H9 (cell line): ENCODE measurements around the gene USP53. TPM values are rescaled to one million over a fixed set of nuclear protein-coding genes. Genes with fewer than 3 reads are reported as not detected.

Experiments used
- DNase-seq: peaks from one replicate; pipeline ENCODE4 v3.0.0-alpha.2; 2017
- H2AFZ ChIP-seq: one replicate; pipeline ENCODE4 v1.6.1; 2013; ENCODE audit warnings: mild to moderate bottlenecking, low read length, control low read depth, moderate library complexity
- H2AK5ac ChIP-seq: 2 replicates; pipeline ENCODE4 v1.6.1; 2013; ENCODE audit warnings: low read length, control low read depth, mixed read lengths; ENCODE audit not compliant: insufficient read length
- H2BK120ac ChIP-seq: one replicate; pipeline ENCODE4 v1.6.1; 2013; ENCODE audit warnings: low read depth, mild to moderate bottlenecking, low read length, control low read depth, inconsistent platforms; ENCODE audit not compliant: poor library complexity, severe bottlenecking
- H2BK12ac ChIP-seq: 2 replicates; pipeline ENCODE4 v1.6.1; 2013; ENCODE audit warnings: low read length, control low read depth, mixed read lengths, low read depth; ENCODE audit not compliant: insufficient read length
- H2BK15ac ChIP-seq: 2 replicates; pipeline ENCODE4 v1.6.1; 2013; ENCODE audit warnings: low read depth, low read length, control low read depth
- H2BK20ac ChIP-seq: one replicate; pipeline ENCODE4 v1.6.1; 2013; ENCODE audit warnings: low read depth, mild to moderate bottlenecking, low read length, control low read depth, inconsistent platforms; ENCODE audit not compliant: poor library complexity, severe bottlenecking
- H2BK5ac ChIP-seq: 2 replicates; pipeline ENCODE4 v1.6.1; 2013; ENCODE audit warnings: low read length, control low read depth, mixed read lengths; ENCODE audit not compliant: insufficient read length
- H3K14ac ChIP-seq: 2 replicates; pipeline ENCODE4 v1.6.1; 2013; ENCODE audit warnings: low read length, control low read depth; ENCODE audit not compliant: insufficient read depth
- H3K18ac ChIP-seq: 2 replicates; pipeline ENCODE4 v1.6.1; 2013; ENCODE audit warnings: low read depth, mild to moderate bottlenecking, mixed read lengths, low read length, control low read depth; ENCODE audit not compliant: insufficient read length
- H3K23ac ChIP-seq: 2 replicates; pipeline ENCODE4 v1.6.1; 2013; ENCODE audit warnings: low read length, control low read depth, mixed read lengths, low read depth; ENCODE audit not compliant: insufficient read length
- H3K23me2 ChIP-seq: 2 replicates; pipeline ENCODE4 v1.6.1; 2013; ENCODE audit warnings: low read depth, mild to moderate bottlenecking, mixed read lengths, low read length, control low read depth; ENCODE audit not compliant: insufficient read length, poor library complexity, severe bottlenecking
- H3K27ac ChIP-seq: 2 replicates; pipeline ENCODE4 v1.5.1; 2013; ENCODE audit warnings: low read length, control low read depth, mixed read lengths, low read depth; ENCODE audit not compliant: insufficient read length
- H3K27me3 ChIP-seq: 2 replicates; pipeline ENCODE4 v1.6.1; 2013; ENCODE audit warnings: low read length, control low read depth, inconsistent platforms; ENCODE audit not compliant: insufficient read depth
- H3K4ac ChIP-seq: 2 replicates; pipeline ENCODE4 v1.6.1; 2013; ENCODE audit warnings: low read depth, mild to moderate bottlenecking, control low read depth, inconsistent platforms, low read length, moderate library complexity
- H3K4me1 ChIP-seq: 2 replicates; pipeline ENCODE4 v1.6.1; 2013; ENCODE audit warnings: low read length, control low read depth, inconsistent platforms; ENCODE audit not compliant: insufficient read depth
- H3K4me2 ChIP-seq: 2 replicates; pipeline ENCODE4 v1.6.1; 2013; ENCODE audit warnings: low read length, control low read depth, mixed read lengths; ENCODE audit not compliant: insufficient read length, insufficient read depth
- H3K56ac ChIP-seq: 2 replicates; pipeline ENCODE4 v1.6.1; 2013; ENCODE audit warnings: low read depth, mild to moderate bottlenecking, mixed read lengths, low read length, control low read depth; ENCODE audit not compliant: insufficient read length
- H3K79me1 ChIP-seq: 2 replicates; pipeline ENCODE4 v1.6.1; 2013; ENCODE audit warnings: low read depth, mild to moderate bottlenecking, moderate library complexity, low read length, control low read depth, inconsistent platforms; ENCODE audit not compliant: insufficient read depth, poor library complexity, severe bottlenecking
- H3K79me2 ChIP-seq: 2 replicates; pipeline ENCODE4 v1.6.1; 2013; ENCODE audit warnings: low read length, control low read depth, inconsistent platforms; ENCODE audit not compliant: insufficient read depth
- H3K9ac ChIP-seq: 2 replicates; pipeline ENCODE4 v1.6.1; 2013; ENCODE audit warnings: low read length, control low read depth, mixed read lengths; ENCODE audit not compliant: insufficient read length; ENCODE audit errors: extremely low read depth
- H3K9me3 ChIP-seq: one replicate; pipeline ENCODE4 v1.6.1; 2013; ENCODE audit warnings: low read depth, low read length, inconsistent platforms; ENCODE audit not compliant: control insufficient read depth
- H3T11ph ChIP-seq: one replicate; pipeline ENCODE4 v1.6.1; 2013; ENCODE audit warnings: mild to moderate bottlenecking, low read length, control low read depth, inconsistent platforms
- H4K20me1 ChIP-seq: one replicate; pipeline ENCODE4 v1.6.1; 2013; ENCODE audit not compliant: control insufficient read depth, insufficient read length, insufficient read depth
- H4K5ac ChIP-seq: 2 replicates; pipeline ENCODE4 v1.6.1; 2013; ENCODE audit warnings: low read depth, mild to moderate bottlenecking, mixed read lengths, low read length, control low read depth; ENCODE audit not compliant: insufficient read length
- H4K8ac ChIP-seq: replicated peaks from 2 replicates; pipeline ENCODE4 v1.6.1; 2013; ENCODE audit warnings: low read length, control low read depth, mixed read lengths, low read depth; ENCODE audit not compliant: insufficient read length
- H4K91ac ChIP-seq: 2 replicates; pipeline ENCODE4 v1.6.1; 2013; ENCODE audit warnings: low read depth, mild to moderate bottlenecking, moderate library complexity, mixed read lengths, low read length, control low read depth; ENCODE audit not compliant: insufficient read length
- H3K27ac Mint-ChIP-seq, 3 experiments: 2 replicates in 2 of 3; 3 replicates in 1 of 3; pipeline ENCODE4 v1.8.0; 2020 to 2021; ENCODE audit warnings: mixed read lengths in 3 of 3, mild to moderate bottlenecking in 1 of 3, moderate library complexity in 1 of 3
- H3K27me3 Mint-ChIP-seq: 2 replicates; pipeline ENCODE4 v1.8.0; 2021; ENCODE audit warnings: low read depth, mild to moderate bottlenecking, moderate library complexity, mixed read lengths
- H3K36me3 Mint-ChIP-seq, 3 experiments: 2 replicates in 2 of 3; 3 replicates in 1 of 3; pipeline ENCODE4 v1.8.0; 2020 to 2021; ENCODE audit warnings: low read depth in 3 of 3, mixed read lengths in 3 of 3; ENCODE audit not compliant: insufficient read depth in 1 of 3
- H3K4me1 Mint-ChIP-seq, 2 experiments: 2 replicates each; pipeline ENCODE4 v1.8.0; 2020; ENCODE audit warnings: mixed read lengths in 2 of 2
- H3K4me3 Mint-ChIP-seq, 2 experiments: 2 replicates in 1 of 2; 3 replicates in 1 of 2; pipeline ENCODE4 v1.8.0; 2020 to 2021; ENCODE audit warnings: mild to moderate bottlenecking in 2 of 2, mixed read lengths in 2 of 2, moderate library complexity in 1 of 2
- H3K9me3 Mint-ChIP-seq, 2 experiments: 2 replicates in 1 of 2; 3 replicates in 1 of 2; pipeline ENCODE4 v1.8.0; 2020; ENCODE audit warnings: mild to moderate bottlenecking in 2 of 2, mixed read lengths in 2 of 2, moderate library complexity in 1 of 2
- CTCF ChIP-seq: fragments of 200-600 bp; sonication (generic); conservative IDR thresholded peaks from 3 replicates; pipeline ENCODE4 v1.8.0; 2021; ENCODE audit warnings: antibody characterized with exemption, mild to moderate bottlenecking
- whole genome bisulfite sequencing: extraction: QIAGEN DNeasy Blood & Tissue Kit; methylation state at CpG from one replicate; pipeline ENCODE4 v1.1.7; 2013; ENCODE audit warnings: missing lambda C conversion rate, low lambda C conversion rate, mixed read lengths; ENCODE audit not compliant: insufficient read length; ENCODE audit errors: extremely low coverage; 5-methylcytosine and 5-hydroxymethylcytosine counted together
- total RNA-seq: library from RNA; stranded (reverse); gene quantifications from 2 replicates; pipeline ENCODE4 v1.2.1, GENCODE V29; 2021

USP53 gene
- total RNA-seq, 1 experiment from 2014 or later, result 18.4 TPM

- H2AFZ ChIP-seq, result no peak overlapping the region
- no peak overlapping the region for H3K27ac Mint-ChIP-seq
- no peak overlapping the region for H3K14ac ChIP-seq
- peaks cover 3 to 6% (median 4%) of the 10 kb centered on the region in 3 experiments; a peak in 5 of 7 replicates for H3K36me3 Mint-ChIP-seq
- H3K18ac ChIP-seq, result no peak overlapping the region
- no peak overlapping the region for H2BK5ac ChIP-seq
- TF ChIP-seq CTCF, result no peak
- no peak overlapping the region for H3T11ph ChIP-seq
- no peak overlapping the region for H3K23ac ChIP-seq
- 0 out of 2 replicates have a peak, but pooled peaks cover 3% of the 10 kb centered on the region for H3K27me3 Mint-ChIP-seq
- no peak overlapping the region for H4K5ac ChIP-seq
- H3K27ac ChIP-seq, result no peak overlapping the region
- H2BK120ac ChIP-seq, result no peak overlapping the region
- peaks cover 9 to 15% of the 10 kb centered on the region in 2 experiments for H3K4me1 Mint-ChIP-seq
- H4K8ac ChIP-seq, result no peak overlapping the region
- H3K23me2 ChIP-seq, result peaks cover 11% of the 10 kb centered on the region
- no peaks in the 10 kb centered on the region for H3K79me1 ChIP-seq
- H3K27me3 ChIP-seq, result no peaks in the 10 kb centered on the region
- no peak overlapping the region for H3K4me3 Mint-ChIP-seq
- no peak overlapping the region for H3K4ac ChIP-seq
- no peak overlapping the region for H3K56ac ChIP-seq
- WGBS, result no CpG with 5 or more reads among the region's 5 CpGs
- no peak overlapping the region for H2AK5ac ChIP-seq
- H3K9ac ChIP-seq, result no peak overlapping the region
- H3K9me3 ChIP-seq, result no peaks in the 10 kb centered on the region
- peaks cover 0 to 6% of the 10 kb centered on the region in 2 experiments; a peak in 2 of 5 replicates for H3K9me3 Mint-ChIP-seq
- no peak for DNase-seq
- H4K20me1 ChIP-seq, result no peaks in the 10 kb centered on the region
- H4K91ac ChIP-seq, result no peak overlapping the region
- H3K4me2 ChIP-seq, result no peak overlapping the region
- H3K79me2 ChIP-seq, result peaks cover 2% of the 10 kb centered on the region; the same call in 1 of the 2 replicates
- no peak overlapping the region for H2BK15ac ChIP-seq
- no peak overlapping the region for H2BK20ac ChIP-seq
- H3K4me1 ChIP-seq, result no peaks in the 10 kb centered on the region
- H2BK12ac ChIP-seq, result no peak overlapping the region
Measured at GRCh38 chr4:119303587-119304305, 91.2 kb downstream of the USP53 start.
